CD4-positive, alpha-beta T cell treated with Interleukin-15 for 1 hour (primary cell): ENCODE measurements around the gene UBAP1L.
A peak's percentile ranks its signal among the peaks of the same experiment; 100 is the strongest.
"Not testable (repeated sequence)": the region's sequence is repeated elsewhere in the genome, so short reads cannot be mapped to it uniquely, and the experiment has no call there.

ENCODE experiments used
- DNase-seq: peaks from one replicate; pipeline ENCODE4 v3.0.0-alpha.2; 2020

The UBAP1L gene

DNA sequence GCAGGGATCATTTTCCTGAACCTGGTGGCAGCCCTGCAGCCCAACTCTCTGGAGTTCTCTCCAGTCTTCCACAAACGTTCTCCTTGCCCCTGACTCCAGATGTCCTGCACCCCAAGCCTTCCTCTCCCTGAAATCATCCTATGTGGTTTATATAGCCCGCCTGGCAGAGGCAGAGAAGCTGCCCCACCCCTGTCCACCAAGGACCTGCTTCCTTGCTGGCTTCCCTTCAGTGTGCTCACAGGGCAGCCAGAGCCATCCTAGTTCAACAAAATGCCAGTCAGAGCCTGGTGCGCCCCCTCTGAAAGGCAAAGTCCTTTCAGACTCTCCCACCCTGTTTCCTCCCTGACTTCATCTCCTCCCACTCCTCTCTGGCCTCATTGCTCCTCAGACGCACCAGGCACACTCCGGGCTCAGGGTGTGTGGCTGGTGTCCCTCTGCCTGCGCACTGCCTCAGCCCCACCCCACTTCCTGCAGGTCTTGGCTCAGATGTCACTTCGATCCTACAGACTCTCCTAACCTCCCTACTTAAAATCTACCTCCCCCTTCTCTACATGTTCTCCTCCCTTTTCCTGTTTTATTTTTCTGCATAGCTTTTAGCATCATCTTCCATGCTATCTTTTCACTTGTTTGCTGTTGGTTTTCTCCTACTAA is 32.6 kb downstream of the UBAP1L start:
- DNase-seq, result no peak

- no peak for DNase-seq
Observed at GRCh38 chr15:65081758-65082157, 33.2 kb downstream of the UBAP1L start.

DNA sequence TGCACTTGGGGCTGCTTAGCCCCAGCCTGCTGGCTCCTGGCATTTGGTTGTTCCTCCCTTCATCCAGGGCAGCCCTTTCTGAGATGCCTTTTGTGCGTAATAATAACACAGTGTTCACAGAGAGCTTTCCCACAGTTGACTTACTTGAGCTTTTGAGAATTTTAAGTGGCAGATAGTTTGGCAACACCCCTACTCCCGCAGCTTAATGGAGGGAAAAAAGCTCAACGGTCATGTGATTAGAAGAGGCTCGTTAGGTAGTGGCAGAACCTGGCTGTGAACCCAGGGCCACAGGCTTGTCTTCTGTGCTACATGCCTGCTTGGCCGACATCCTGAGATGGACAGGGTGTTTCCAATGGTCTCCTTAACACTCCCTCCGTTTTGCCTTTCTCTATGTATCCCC is 33.7 kb downstream of the UBAP1L start:
- no peak for DNase-seq

- no peak for DNase-seq
Observed at GRCh38 chr15:65079580-65079979, 35.4 kb downstream of the UBAP1L start.

- peak; percentile 30 for DNase-seq
Observed at GRCh38 chr15:65077981-65078352, 37.0 kb downstream of the UBAP1L start.

- no peak for DNase-seq
Observed at GRCh38 chr15:65077291-65077980, 37.6 kb downstream of the UBAP1L start.

DNA sequence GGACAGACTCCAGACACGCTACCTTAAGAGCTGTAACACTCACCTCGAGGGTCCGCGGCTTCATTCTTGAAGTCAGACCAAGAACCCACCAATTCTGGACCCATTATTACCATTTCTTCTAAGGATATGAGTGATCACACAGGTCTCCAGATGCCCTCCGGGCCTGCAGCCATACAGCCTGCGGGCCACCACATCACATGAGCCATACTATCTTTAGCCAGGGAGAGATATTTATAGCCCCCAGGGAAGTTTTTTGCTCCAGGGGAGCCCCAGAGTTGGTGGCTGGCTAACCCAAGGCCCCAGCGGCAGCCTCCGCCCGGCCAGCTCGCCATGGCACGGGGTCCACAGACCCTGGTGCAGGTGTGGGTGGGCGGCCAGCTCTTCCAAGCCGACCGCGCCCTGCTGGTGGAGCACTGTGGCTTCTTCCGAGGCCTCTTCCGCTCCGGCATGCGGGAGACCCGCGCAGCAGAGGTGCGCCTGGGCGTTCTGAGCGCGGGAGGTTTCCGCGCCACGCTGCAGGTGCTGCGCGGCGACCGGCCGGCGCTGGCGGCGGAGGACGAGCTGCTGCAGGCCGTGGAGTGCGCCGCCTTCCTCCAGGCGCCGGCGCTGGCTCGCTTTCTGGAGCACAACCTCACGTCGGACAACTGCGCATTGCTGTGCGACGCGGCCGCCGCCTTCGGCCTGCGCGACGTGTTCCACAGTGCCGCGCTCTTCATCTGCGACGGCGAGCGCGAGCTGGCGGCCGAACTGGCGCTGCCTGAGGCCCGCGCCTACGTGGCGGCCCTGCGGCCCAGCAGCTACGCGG is 38.3 kb downstream of the UBAP1L start, which contains the start of gene KBTBD13:
Gene KBTBD13, plus strand, starts transcription at position 261 of the 805 bp plus-strand sequence. Its CDS starts 70 bp downstream, at position 331.
- no peak for DNase-seq

- not testable (repeated sequence) for DNase-seq
Observed at GRCh38 chr15:65075607-65076395, 39.2 kb downstream of the UBAP1L start.

DNA sequence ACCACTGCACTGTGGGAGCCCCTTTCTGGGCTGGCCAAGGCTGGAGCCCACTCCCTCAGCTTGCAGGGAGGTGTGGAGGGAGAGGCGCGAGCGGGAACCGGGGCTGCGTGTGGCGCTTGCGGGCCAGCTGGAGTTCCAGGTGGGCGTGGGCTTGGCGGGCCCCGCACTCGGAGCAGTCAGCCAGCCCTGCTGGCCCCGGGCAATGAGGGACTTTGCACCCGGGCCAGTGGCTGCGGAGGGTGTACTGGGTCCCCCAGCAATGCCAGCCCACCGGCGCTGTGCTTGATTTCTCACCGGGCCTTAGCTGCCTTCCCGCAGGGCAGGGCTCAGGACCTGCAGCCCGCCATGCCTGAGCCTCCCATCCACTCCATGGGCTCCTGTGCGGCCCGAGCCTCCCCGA is 40.1 kb downstream of the UBAP1L start:
- not testable (repeated sequence) for DNase-seq

GRCh38 chr15:65072617-65073016 is 42.4 kb downstream of the UBAP1L start:
- DNase-seq, result no peak

- no peak for DNase-seq
Observed at GRCh38 chr15:65072027-65072426, 43.0 kb downstream of the UBAP1L start.

- no peak for DNase-seq
Observed at GRCh38 chr15:65071381-65071811, 43.6 kb downstream of the UBAP1L start.

GRCh38 chr15:65069779-65070546 is 45.0 kb downstream of the UBAP1L start:
- DNase-seq, result no peak

DNA sequence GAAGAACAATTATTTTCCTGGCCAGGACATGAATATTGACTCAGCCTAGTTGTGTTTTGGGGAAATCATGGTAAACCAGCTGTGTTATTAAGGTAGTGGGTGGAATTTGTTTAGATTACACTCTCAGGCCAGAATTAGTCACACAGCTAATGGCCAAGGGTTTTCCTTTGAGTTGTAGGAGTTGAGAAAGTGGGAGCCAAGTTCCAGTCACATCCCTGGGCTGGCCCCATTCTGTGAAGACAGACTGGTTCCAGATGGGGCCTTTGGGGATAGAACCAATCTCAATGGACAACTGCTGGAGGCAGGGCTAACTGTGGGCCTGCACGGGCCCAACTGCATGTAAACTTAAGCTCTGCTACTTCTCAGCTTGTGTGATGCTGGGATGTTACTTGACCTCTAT is 45.8 kb downstream of the UBAP1L start:
- DNase-seq, result no peak

DNA sequence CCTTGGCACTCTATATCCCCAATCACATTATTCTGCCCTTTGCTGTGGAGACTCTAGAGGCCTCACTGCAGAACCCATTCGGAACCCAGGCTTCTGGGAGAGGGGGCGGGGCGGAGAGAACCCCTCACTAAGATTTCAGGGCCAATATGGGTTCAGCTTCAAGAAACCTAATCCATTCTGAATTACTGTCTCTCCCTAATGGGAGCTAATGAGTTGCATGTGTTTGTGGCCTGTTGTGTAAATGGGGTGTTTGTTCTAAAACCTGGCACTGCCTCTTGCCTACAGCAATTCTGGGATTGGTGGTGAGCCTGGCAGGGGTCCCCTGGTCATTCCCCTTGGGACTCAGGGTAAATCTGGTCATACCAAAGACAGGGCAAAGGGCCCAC is 46.6 kb downstream of the UBAP1L start:
- DNase-seq, result no peak

DNA sequence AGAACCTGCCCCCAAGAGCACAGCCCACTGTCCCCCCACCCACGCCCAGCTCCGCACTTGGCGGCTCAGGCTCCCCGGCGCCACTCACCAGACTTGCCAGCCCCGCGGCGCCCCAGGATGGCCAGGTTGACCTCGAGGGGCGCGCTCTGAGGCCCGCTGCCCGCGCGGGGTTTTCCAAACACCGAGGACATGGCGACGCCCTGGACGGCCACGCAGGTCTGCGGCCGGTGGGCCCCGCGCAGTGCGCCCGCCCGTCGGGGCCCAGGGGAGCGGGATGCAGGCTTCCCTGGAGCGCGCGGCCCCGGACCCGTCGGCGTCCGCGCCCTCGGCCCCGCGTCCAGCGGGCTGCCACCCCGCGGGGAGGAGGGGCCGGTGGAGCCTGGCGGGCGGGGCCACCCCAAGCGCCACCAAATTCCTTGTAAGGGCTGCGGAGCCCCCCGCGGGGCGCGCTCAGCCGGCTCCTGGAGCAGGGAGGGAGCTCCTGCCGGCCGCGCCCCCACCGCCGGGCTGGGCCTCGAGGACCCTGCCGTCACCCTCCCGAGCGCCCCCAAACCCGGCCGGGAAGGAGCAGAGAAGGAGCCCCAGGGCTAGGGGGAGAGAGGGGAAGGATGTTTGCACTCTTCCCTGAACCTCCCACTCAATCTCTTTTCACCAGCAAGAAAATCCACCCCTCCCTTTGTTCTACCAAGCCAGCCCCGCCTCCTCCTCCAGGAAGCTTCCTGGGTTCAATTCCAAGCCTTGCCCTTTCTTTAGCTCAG is 47.2 kb downstream of the UBAP1L start, which contains the start of gene RASL12:
Gene RASL12, minus strand, starts transcription at position 347 of the 758 bp plus-strand sequence. Its CDS starts 156 bp downstream, at position 191.
- no peak for DNase-seq

GRCh38 chr15:65067317-65067644 is 47.7 kb downstream of the UBAP1L start:
- DNase-seq, result no peak

GRCh38 chr15:65066635-65067316 is 48.2 kb downstream of the UBAP1L start:
- DNase-seq, result no peak

DNA sequence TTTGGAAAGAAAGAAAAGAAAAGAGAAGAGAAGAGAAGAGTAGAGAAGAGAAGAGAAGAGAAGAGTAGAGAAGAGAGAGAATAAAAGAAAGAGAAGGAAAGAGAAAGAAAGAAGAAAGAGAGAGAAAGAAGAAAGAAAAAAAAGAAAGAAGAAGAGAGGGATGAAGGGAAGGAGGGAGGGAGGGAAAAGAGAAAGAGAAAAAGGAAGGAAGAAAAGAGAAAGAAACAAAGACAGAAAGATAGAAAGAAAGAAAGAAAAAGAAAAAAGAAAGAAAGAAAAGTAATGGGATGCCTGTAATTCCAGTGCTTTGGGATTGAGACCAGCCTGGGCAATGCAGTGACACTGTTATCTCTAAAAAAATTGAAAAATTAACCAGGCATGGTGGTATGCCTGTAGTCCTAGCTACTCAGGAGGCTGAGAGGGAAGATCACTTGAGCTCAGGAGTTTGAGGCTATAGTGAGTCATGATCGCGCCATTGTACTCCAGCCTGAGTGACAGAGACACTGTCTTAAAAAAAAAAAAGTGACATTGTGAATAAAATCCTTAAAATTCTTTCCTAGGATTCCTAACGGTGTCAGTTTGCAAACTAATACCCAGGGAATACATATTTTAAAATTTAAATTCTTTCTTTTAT is 48.9 kb downstream of the UBAP1L start:
- DNase-seq, result no peak

DNA sequence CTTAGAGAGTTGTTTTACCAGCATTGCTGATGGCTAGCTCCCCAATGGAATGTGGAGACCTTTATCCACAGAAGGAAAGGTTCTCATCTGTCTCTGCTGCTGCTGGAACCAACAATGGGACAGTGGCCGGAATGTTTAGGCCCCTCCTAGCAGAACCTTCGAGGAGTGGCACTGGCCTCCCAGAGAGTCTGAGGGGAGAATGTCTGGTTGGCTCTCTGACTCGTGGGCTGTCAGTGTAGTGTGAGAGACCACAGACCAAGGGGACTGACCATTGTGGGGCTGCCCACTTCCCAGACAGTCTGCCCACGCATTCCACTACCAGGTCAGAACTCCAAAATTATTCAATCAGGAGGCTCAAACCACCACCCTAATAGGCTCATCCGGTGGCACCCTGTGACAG is 52.3 kb downstream of the UBAP1L start:
- no peak for DNase-seq
